Prostate gland (tissue), 2 donors: ENCODE results near the gene AJAP1. TPM values are rescaled to one million over a fixed set of nuclear protein-coding genes. Genes with fewer than 3 reads are reported as not detected.

ENCODE experiments used
- DNase-seq: peaks from one replicate; pipeline ENCODE4 v3.0.0-alpha.2; 2019; ENCODE audit warnings: low spot score
- H3K27ac ChIP-seq, 2 donors: fragments of 200-600 bp; sonication (generic); 2 replicates each; pipeline ENCODE4 v1.5.1; 2017 to 2019
- H3K27me3 ChIP-seq: fragments of 200-600 bp; sonication (generic); replicated peaks from 2 replicates; pipeline ENCODE4 v1.5.1; 2019; ENCODE audit not compliant: insufficient read depth
- H3K36me3 ChIP-seq, 2 donors: fragments of 200-600 bp; sonication (generic); 1 replicate in 1 of 2; 2 replicates in 1 of 2; pipeline versions ENCODE4 v1.5.1 to v1.8.1; 2017 to 2019
- H3K4me1 ChIP-seq: fragments of 200-600 bp; sonication (generic); replicated peaks from 2 replicates; pipeline ENCODE4 v1.5.1; 2019
- H3K4me3 ChIP-seq, 2 donors: fragments of 200-600 bp; sonication (generic); 2 replicates each; pipeline ENCODE4 v1.5.1; 2017 to 2019
- H3K9me3 ChIP-seq: fragments of 200-600 bp; sonication (generic); 2 replicates; pipeline ENCODE4 v1.5.1; 2017
- CTCF ChIP-seq, 4 experiments: fragments of 200-600 bp in 2 of 4; fragments of 450-650 bp in 2 of 4; sonication (generic) in 2 of 4; IDR thresholded peaks; 1 replicate in 3 of 4; 2 replicates in 1 of 4; pipeline ENCODE4 v1.5.1; 2016 to 2019; ENCODE audit warnings: antibody characterized with exemption in 4 of 4, mild to moderate bottlenecking in 2 of 4, moderate library complexity in 2 of 4
- POLR2A ChIP-seq: fragments of 450-650 bp; IDR thresholded peaks from one replicate; pipeline ENCODE4 v1.6.1; 2016; ENCODE audit warnings: antibody characterized with exemption, mild to moderate bottlenecking
- POLR2AphosphoS5 ChIP-seq: sonication (generic); formaldehyde crosslinking; IDR thresholded peaks from one replicate; pipeline ENCODE4 v1.6.1; 2017; ENCODE audit warnings: antibody characterized with exemption
- WGBS: methylation state at CpG from one replicate; pipeline ENCODE4 v1.1.5; 2018; 5-methylcytosine and 5-hydroxymethylcytosine counted together
- intact Hi-C: fragments of 100-400 bp; cut with DNase I; formaldehyde crosslinking; loops from one replicate; pipeline ENCODE4 v1.14.2; 2022
- total RNA-seq, 2 donors: library from RNA; depleted of rRNA; stranded (reverse); fragments of >200 nt; gene quantifications; one replicate each; pipeline ENCODE4 v1.1.0, GENCODE V29; 2016

AJAP1 gene
- total RNA-seq, 2 donors from 2014 or later: 0.73 to 6.7 TPM

GRCh38 chr1:4716406-4716805 is 62.0 kb downstream of the AJAP1 start:
- no peak overlapping the region for H3K27ac ChIP-seq
- H3K36me3 ChIP-seq: no peaks in the 10 kb centered on the region
- H3K27me3 ChIP-seq: peaks cover 7% of the 10 kb centered on the region
- no peaks in the 10 kb centered on the region for H3K4me1 ChIP-seq
- no peak overlapping the region for H3K4me3 ChIP-seq
- TF ChIP-seq POLR2A: no peak
- TF ChIP-seq POLR2AphosphoS5: no peak
- no peak for TF ChIP-seq CTCF (IDR thresholded peaks at IDR 0.05)
- intact Hi-C loops: no loop called here
- DNase-seq: no peak
- H3K9me3 ChIP-seq: no peaks in the 10 kb centered on the region

GRCh38 chr1:4718071-4718470 is 63.7 kb downstream of the AJAP1 start:
- H3K27me3 ChIP-seq: no peaks in the 10 kb centered on the region
- no peaks in the 10 kb centered on the region for H3K4me1 ChIP-seq
- H3K27ac ChIP-seq: no peak overlapping the region
- TF ChIP-seq POLR2AphosphoS5 (no peak), CTCF (IDR thresholded peaks at IDR 0.05) (no peak), POLR2A (no peak)
- no peak for DNase-seq
- H3K4me3 ChIP-seq: no peak overlapping the region
- intact Hi-C loops: no loop called here
- H3K36me3 ChIP-seq: no peaks in the 10 kb centered on the region
- no peaks in the 10 kb centered on the region for H3K9me3 ChIP-seq
- WGBS: 78% methylated on average over 5 of the region's 5 CpGs

- Histone ChIP-seq H3K27me3 (peaks cover 4% of the 10 kb centered on the region), H3K9me3 (no peaks in the 10 kb centered on the region), H3K4me1 (no peaks in the 10 kb centered on the region), H3K27ac (no peak overlapping the region), H3K36me3 (no peaks in the 10 kb centered on the region), H3K4me3 (no peak overlapping the region)
- intact Hi-C loops: no loop called here
- 81% methylated on average over 10 of the region's 10 CpGs for WGBS
- TF ChIP-seq CTCF (IDR thresholded peaks at IDR 0.05): no peak
- TF ChIP-seq POLR2A: no peak
- TF ChIP-seq POLR2AphosphoS5: no peak
- no peak for DNase-seq
Measured at GRCh38 chr1:4723106-4723505, 68.7 kb downstream of the AJAP1 start.

- H3K36me3 ChIP-seq: no peaks in the 10 kb centered on the region
- TF ChIP-seq POLR2AphosphoS5: no peak
- TF ChIP-seq POLR2A: no peak
- TF ChIP-seq CTCF (IDR thresholded peaks at IDR 0.05): no peak
- no peak overlapping the region for H3K4me3 ChIP-seq
- no peak overlapping the region for H3K27ac ChIP-seq
- 96% methylated on average over 12 of the region's 12 CpGs for WGBS
- DNase-seq: no peak
- intact Hi-C loops: no loop called here
- H3K27me3 ChIP-seq: peaks cover 4% of the 10 kb centered on the region
- H3K4me1 ChIP-seq: no peaks in the 10 kb centered on the region
- no peaks in the 10 kb centered on the region for H3K9me3 ChIP-seq
Measured at GRCh38 chr1:4724001-4724400, 69.6 kb downstream of the AJAP1 start.

GRCh38 chr1:4724695-4725250 is 70.4 kb downstream of the AJAP1 start:
- 55% methylated on average over 6 of the region's 8 CpGs for WGBS
- H3K27ac ChIP-seq: no peak overlapping the region
- no peaks in the 10 kb centered on the region for H3K9me3 ChIP-seq
- H3K36me3 ChIP-seq: no peaks in the 10 kb centered on the region
- DNase-seq: no peak
- TF ChIP-seq POLR2A: no peak
- no peak for TF ChIP-seq CTCF (IDR thresholded peaks at IDR 0.05)
- no peak for TF ChIP-seq POLR2AphosphoS5
- no peak overlapping the region for H3K4me3 ChIP-seq
- H3K4me1 ChIP-seq: peaks cover 2% of the 10 kb centered on the region
- intact Hi-C loops: no loop called here
- peaks cover 4% of the 10 kb centered on the region for H3K27me3 ChIP-seq
